ENCODE measurements around the gene DOP1A. TPM values are rescaled to one million over a fixed set of nuclear protein-coding genes. Genes with fewer than 3 reads are reported as not detected.

DOP1A gene
- total and polyA plus RNA-seq, 12 donors = 2.5 to 26.8 (median 20.8) TPM

- ATAC-seq (no peak), DNase-seq (no peak)
- Histone ChIP-seq H3K27ac (no peak overlapping the region), H3K36me3 (peaks cover 0 to 25% (median 0%) of the 10 kb centered on the region in 9 donors), H3K9me3 (no peaks in the 10 kb centered on the region), H3K27me3 (no peaks in the 10 kb centered on the region), H3K4me1 (peaks cover 0 to 21% (median 6%) of the 10 kb centered on the region in 9 donors), H3K4me3 (no peak overlapping the region)
- intact Hi-C loops (cut with DNase I) = loop anchor here in 6 of 10 donors (5.0 to 10.0 kb wide), 4 partner anchors 127 to 955 kb away; partner anchors contain the start of genes IBTK (in 3 of the 6), DOP1A (in 2 of the 6) and UBE3D (in 2 of the 6)
- TF ChIP-seq, protein P1, sequence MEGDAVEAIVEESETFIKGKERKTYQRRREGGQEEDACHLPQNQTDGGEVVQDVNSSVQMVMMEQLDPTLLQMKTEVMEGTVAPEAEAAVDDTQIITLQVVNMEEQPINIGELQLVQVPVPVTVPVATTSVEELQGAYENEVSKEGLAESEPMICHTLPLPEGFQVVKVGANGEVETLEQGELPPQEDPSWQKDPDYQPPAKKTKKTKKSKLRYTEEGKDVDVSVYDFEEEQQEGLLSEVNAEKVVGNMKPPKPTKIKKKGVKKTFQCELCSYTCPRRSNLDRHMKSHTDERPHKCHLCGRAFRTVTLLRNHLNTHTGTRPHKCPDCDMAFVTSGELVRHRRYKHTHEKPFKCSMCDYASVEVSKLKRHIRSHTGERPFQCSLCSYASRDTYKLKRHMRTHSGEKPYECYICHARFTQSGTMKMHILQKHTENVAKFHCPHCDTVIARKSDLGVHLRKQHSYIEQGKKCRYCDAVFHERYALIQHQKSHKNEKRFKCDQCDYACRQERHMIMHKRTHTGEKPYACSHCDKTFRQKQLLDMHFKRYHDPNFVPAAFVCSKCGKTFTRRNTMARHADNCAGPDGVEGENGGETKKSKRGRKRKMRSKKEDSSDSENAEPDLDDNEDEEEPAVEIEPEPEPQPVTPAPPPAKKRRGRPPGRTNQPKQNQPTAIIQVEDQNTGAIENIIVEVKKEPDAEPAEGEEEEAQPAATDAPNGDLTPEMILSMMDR (IDR thresholded peaks at IDR 0.05) = no peak
- WGBS, 2 donors = 90 to 96% methylated on average over 5 of the region's 5 CpGs
These were observed 131.8 kb downstream of the DOP1A start for GRCh38 chr6:83199173-83199862.

DNA sequence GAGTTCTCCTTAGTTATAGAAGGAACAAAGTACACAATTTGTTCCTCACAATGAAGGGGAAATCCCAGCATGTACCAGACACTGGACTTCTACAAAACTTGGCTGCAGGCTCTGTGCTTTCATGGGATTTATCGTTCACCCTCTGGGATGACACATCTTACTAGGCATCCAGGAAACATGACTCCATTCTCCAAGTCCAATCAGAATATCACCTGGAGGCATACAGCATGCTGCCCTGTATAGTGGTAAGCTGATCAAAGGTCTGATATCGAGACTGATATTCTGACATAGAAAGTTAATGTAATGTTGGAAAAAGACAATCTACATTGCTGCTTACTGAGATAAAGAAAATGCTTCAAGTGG is 132.4 kb downstream of the DOP1A start:
- TF ChIP-seq, protein P1 (IDR thresholded peaks at IDR 0.05) = no peak
- ATAC-seq (peak in 2 of 8 donors; percentile 46 to 67), DNase-seq (no peak)
- H3K27me3 ChIP-seq = no peaks in the 10 kb centered on the region
- H3K27ac ChIP-seq = no peak overlapping the region
- H3K4me1 ChIP-seq = peaks cover 0 to 15% (median under 1%) of the 10 kb centered on the region in 9 donors
- no peak overlapping the region for H3K4me3 ChIP-seq
- peaks cover 0 to 25% (median 0%) of the 10 kb centered on the region in 9 donors for H3K36me3 ChIP-seq
- H3K9me3 ChIP-seq = no peaks in the 10 kb centered on the region
- intact Hi-C loops (cut with DNase I) = loop anchor here in 7 of 10 donors (5.0 to 10.0 kb wide), 4 partner anchors 128 to 955 kb away; partner anchors contain the start of genes DOP1A (in 3 of the 7), IBTK (in 3 of the 7) and UBE3D (in 3 of the 7)
- WGBS, 2 donors = 66 to 73% methylated on average over 2 of the region's 2 CpGs

- H3K4me1 ChIP-seq = peaks cover 0 to 8% (median 0%) of the 10 kb centered on the region in 9 donors
- DNase-seq = no peak
- intact Hi-C loops (cut with DNase I) = loop anchor here in 1 of 10 donors (5.0 kb wide), 1 partner anchor 135 kb away; the partner anchor contains the start of genes DOP1A and UBE3D
- no peaks in the 10 kb centered on the region for H3K9me3 ChIP-seq
- peaks cover 0 to 9% (median 0%) of the 10 kb centered on the region in 9 donors for H3K36me3 ChIP-seq
- WGBS, 2 donors = 77 to 85% methylated on average over 4 of the region's 4 CpGs
- TF ChIP-seq, protein P1 (IDR thresholded peaks at IDR 0.05) = no peak
- H3K27ac ChIP-seq = no peak overlapping the region
- no peaks in the 10 kb centered on the region for H3K27me3 ChIP-seq
- no peak for ATAC-seq
- H3K4me3 ChIP-seq = no peak overlapping the region
These were observed 134.6 kb downstream of the DOP1A start for GRCh38 chr6:83202031-83202430.

GRCh38 chr6:83215131-83216047 is 147.9 kb downstream of the DOP1A start:
- intact Hi-C loops (cut with DNase I) = loop anchor here in 8 of 10 donors (1.0 to 10.0 kb wide), 5 partner anchors 148 to 971 kb away; partner anchors contain the start of genes DOP1A (in 7 of the 8), UBE3D (in 4 of the 8) and IBTK (in 1 of the 8)
- peaks cover 0 to 11% (median 0%) of the 10 kb centered on the region in 9 donors for H3K36me3 ChIP-seq
- no peak overlapping the region for H3K4me3 ChIP-seq
- 29 to 30% methylated on average over 7 of the region's 7 CpGs for WGBS, 2 donors
- H3K27me3 ChIP-seq = no peaks in the 10 kb centered on the region
- H3K27ac ChIP-seq = peak overlapping the region in 1 of 10 donors; percentile 8
- TF ChIP-seq, protein P1 (IDR thresholded peaks at IDR 0.05) = peak; percentile 53 to 92 (median 80)
- ATAC-seq (peak; percentile 77 to 97 (median 92)), DNase-seq (peak; percentile 21 to 71)
- peaks cover 0 to 4% (median 0%) of the 10 kb centered on the region in 9 donors for H3K4me1 ChIP-seq
- H3K9me3 ChIP-seq = no peaks in the 10 kb centered on the region
